ENCODE data around the gene TMEM63A.

TMEM63A gene

DNA sequence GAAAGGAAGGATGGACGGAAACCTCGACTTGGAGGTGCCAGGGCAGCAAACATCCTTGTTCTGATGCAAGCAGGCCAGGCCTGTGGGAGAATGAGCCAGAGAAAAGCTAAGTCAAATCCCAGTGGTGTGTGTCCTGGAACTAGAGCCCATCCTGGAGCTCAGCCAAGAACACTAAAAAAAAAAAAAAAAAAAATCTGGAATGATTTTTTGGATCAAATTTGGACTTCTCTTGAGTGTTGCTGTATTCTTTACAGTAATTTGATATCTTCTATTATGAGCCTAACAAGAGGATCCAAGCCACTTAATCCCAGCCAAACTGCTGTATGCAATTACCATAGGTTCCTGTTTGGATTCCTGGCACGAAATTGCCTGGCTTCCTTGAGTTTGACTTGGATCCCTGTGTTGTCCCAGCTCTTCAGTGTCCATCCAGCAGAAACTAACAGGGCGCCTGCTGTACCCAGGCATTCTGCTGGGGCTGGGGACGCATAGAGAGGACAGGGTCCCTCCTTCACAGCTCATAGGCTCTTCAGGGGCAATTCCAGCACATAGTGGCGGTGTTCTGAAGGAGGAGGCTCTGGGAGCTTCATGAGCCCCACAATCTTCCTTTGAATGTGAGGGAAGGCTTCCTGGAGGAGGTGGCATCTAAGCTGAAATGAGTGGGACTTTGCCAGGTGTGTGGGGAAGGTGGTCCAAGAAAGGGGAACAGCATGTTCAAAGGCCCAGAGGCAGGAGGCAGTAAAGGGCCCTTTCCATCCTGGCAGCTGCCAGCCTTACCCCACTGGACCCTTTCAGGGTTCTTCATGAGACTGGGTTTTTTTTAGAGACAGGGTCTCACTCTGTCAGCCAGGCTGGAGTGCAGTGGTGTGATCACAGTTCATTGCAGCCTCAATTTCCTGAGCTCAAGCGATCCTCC lies 47.5 kb downstream of the TMEM63A start:
- FAIRE-seq (no peak), DNase-seq (ENCODE audit: insufficient read length, low spot score) (no peak)
- TF ChIP-seq, protein P1, sequence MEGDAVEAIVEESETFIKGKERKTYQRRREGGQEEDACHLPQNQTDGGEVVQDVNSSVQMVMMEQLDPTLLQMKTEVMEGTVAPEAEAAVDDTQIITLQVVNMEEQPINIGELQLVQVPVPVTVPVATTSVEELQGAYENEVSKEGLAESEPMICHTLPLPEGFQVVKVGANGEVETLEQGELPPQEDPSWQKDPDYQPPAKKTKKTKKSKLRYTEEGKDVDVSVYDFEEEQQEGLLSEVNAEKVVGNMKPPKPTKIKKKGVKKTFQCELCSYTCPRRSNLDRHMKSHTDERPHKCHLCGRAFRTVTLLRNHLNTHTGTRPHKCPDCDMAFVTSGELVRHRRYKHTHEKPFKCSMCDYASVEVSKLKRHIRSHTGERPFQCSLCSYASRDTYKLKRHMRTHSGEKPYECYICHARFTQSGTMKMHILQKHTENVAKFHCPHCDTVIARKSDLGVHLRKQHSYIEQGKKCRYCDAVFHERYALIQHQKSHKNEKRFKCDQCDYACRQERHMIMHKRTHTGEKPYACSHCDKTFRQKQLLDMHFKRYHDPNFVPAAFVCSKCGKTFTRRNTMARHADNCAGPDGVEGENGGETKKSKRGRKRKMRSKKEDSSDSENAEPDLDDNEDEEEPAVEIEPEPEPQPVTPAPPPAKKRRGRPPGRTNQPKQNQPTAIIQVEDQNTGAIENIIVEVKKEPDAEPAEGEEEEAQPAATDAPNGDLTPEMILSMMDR (IDR thresholded peaks at IDR 0.05; ENCODE audit: insufficient read depth, missing control alignments): no peak

DNA sequence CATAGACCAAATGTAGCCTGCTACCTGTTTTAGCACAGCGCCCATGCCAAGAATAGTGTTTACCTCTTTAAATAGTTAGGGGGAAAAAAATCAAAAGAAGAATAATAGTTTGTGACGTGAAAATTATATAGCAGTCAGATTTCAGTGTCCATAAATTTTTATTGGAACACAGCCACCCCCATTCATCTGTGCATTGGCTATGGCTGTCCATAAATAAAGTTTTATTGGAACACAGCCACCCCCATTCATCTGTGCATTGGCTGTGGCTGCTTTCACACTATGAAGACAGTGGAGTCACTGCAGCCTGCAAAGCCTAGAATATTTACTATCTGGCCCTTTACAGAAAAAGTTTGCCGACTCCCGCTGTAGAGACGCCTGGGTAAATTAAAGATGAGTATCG lies 51.3 kb downstream of the TMEM63A start:
- FAIRE-seq: no peak

DNA sequence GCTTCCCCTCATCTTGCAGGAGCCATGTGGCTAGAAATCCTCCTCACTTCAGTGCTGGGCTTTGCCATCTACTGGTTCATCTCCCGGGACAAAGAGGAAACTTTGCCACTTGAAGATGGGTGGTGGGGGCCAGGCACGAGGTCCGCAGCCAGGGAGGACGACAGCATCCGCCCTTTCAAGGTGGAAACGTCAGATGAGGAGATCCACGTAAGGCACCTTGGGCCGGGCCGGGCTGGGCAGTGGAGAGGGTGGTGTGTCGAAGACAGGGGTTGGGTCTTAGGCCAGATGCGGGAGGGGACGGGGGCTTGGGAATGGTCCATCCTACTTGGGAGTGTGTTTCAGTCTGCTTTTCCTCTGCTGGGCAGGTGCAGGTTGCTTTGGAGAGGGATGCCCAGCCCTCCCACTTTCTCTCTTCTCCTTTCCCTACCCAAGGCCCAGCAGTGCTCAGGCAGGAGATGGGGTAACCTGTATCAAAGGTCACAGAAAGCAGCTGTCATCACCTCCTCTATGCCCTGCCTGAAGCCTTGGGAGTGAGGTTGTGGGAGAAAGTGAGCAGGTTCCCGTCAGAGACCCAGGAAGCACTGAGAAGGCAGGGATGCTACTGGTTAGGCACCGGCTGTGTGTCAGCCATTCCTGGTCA lies 53.4 kb downstream of the TMEM63A start:
- DNase-seq (ENCODE audit: insufficient read length, low spot score): no peak
- TF ChIP-seq, protein P1 (IDR thresholded peaks at IDR 0.05; ENCODE audit: insufficient read depth, missing control alignments): no peak
- FAIRE-seq: no peak

More for the DNA sequence above, 51.3 kb downstream of the TMEM63A start:
- DNase-seq (ENCODE audit: insufficient read length, low spot score): no peak
- TF ChIP-seq, protein P1 (IDR thresholded peaks at IDR 0.05; ENCODE audit: insufficient read depth, missing control alignments): no peak

DNA sequence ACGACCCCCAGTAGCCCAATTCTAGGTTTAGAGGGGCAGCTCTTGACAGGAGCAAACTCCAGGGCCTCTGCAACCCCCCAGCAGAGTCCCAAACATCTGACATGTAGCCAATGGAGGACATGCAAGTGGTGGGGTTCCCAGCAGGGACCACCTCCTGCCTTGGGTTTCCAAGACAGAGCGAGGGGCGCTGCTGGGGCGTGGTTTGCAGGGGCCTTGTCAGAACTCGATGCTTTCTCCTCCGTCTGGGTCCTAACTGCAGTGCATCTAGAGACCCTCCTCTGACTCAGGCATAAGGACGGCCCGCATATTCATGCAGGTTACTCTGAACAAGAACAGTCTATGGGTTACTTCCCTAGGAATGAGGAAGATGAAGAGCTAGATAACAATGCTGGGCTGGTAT lies 55.1 kb downstream of the TMEM63A start:
- TF ChIP-seq, protein P1 (IDR thresholded peaks at IDR 0.05; ENCODE audit: insufficient read depth, missing control alignments): no peak
- no peak for DNase-seq (ENCODE audit: insufficient read length, low spot score)
- no peak for FAIRE-seq

DNA sequence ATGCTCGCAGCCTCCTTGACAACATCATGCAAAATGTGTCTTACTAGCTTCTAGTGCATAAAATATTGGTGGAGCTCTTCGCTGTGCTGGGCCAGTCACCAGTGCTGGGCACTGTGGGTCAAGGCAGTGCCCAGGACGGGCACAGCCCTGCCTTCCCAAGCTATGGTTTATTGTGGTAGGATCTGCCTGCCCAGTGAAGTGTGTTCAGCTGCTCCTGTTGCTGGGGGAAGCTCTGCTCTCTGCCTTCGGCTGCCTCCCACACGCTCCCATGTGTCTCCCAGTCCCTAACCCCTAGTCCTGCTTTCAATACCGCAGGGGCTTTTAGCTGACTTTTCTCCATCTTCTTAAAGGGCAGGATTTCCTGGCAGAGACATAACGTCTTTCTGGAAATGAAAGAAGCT lies 56.6 kb downstream of the TMEM63A start:
- FAIRE-seq (no peak), DNase-seq (ENCODE audit: insufficient read length, low spot score) (no peak)
- TF ChIP-seq, protein P1 (IDR thresholded peaks at IDR 0.05; ENCODE audit: insufficient read depth, missing control alignments): no peak

DNA sequence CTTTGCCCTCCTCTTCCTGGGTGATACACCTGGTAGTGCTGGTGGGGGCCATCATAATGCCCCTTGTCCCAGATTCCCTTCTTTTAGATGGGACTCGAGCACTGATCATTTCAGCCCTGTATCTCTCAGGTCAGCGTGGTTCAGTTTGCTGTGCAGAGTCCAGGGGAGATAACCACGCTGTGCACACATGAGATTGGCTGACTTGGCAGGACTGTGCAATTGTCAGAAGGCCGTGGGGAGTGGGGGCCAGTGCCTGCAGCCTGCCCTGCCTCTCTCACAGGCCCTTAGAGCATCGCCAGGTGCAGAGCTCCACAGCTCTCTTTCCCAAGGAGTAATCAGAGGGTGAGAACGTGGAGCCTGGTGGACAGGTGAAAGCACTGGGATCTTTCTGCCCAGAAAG lies 57.1 kb downstream of the TMEM63A start:
- FAIRE-seq: no peak
- DNase-seq (ENCODE audit: insufficient read length, low spot score): no peak
- TF ChIP-seq, protein P1 (IDR thresholded peaks at IDR 0.05; ENCODE audit: insufficient read depth, missing control alignments): no peak

DNA sequence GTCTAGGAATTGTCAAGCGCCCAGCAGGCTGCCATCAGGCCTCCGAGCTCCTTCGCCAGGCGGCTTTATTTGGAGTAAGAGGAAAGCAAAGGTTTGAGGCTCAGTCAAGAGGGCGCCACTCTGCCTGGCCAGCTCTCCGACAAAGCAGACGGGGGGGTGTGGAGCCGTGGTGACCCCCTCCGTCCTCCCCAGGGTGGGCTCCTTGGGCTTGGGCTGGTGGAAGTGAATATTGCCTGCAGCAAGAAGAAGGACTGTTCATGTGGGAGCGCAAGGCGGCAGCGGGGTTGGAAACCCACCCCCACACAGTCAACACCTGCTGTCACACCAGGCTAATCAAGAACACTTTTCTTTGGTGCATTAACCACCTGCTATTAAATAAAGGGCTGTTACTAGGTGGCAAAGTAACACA lies 57.6 kb downstream of the TMEM63A start:
- FAIRE-seq (no peak), DNase-seq (ENCODE audit: insufficient read length, low spot score) (no peak)

More for the DNA sequence above, 57.6 kb downstream of the TMEM63A start:
- TF ChIP-seq, protein P1 (IDR thresholded peaks at IDR 0.05; ENCODE audit: insufficient read depth, missing control alignments): no peak

Data from D721Med (cell line).